ENCODE results near the gene KHK. TPM values are rescaled to one million over a fixed set of nuclear protein-coding genes. Genes with fewer than 3 reads are reported as not detected.

KHK gene
- total RNA-seq, 4 donors from 2014 or later = 1.2 to 6.1 (median 1.9) TPM

GRCh38 chr2:27133905-27134780, 47.6 kb downstream of the KHK start, which contains the start of gene PREB:
TSS of gene PREB (minus strand) at chr2:27134636. CDS start at chr2:27134421, 215 bp downstream.
- Histone ChIP-seq H3K4me1 (peaks cover 5 to 30% (median 14%) of the 10 kb centered on the region in 3 donors), H3K4me3 (peak within 1 kb of the TSS; percentile 82 to 97), H3K9me3 (no peaks in the 10 kb centered on the region), H3K27me3 (no peaks in the 10 kb centered on the region), H3K36me3 (peaks cover 0 to 39% of the 10 kb centered on the region in 2 donors), H3K27ac (peak within 1 kb of the TSS; percentile 76 to 95 (median 91))
- WGBS, 2 donors (ENCODE audit: low coverage in 1 of 2) = 0% methylated on average over 1 of the region's 86 CpGs; no CpG with 5 or more reads in 1 of the 2 donors
- TF ChIP-seq POLR2A (IDR thresholded peaks at IDR 0.05) = peak; percentile 87 to 90
- TF ChIP-seq POLR2AphosphoS5 (IDR thresholded peaks at IDR 0.05) = peak; percentile 92
- TF ChIP-seq, protein P1, sequence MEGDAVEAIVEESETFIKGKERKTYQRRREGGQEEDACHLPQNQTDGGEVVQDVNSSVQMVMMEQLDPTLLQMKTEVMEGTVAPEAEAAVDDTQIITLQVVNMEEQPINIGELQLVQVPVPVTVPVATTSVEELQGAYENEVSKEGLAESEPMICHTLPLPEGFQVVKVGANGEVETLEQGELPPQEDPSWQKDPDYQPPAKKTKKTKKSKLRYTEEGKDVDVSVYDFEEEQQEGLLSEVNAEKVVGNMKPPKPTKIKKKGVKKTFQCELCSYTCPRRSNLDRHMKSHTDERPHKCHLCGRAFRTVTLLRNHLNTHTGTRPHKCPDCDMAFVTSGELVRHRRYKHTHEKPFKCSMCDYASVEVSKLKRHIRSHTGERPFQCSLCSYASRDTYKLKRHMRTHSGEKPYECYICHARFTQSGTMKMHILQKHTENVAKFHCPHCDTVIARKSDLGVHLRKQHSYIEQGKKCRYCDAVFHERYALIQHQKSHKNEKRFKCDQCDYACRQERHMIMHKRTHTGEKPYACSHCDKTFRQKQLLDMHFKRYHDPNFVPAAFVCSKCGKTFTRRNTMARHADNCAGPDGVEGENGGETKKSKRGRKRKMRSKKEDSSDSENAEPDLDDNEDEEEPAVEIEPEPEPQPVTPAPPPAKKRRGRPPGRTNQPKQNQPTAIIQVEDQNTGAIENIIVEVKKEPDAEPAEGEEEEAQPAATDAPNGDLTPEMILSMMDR (IDR thresholded peaks at IDR 0.05) = no peak
- peak; percentile 96 for ATAC-seq

DNA sequence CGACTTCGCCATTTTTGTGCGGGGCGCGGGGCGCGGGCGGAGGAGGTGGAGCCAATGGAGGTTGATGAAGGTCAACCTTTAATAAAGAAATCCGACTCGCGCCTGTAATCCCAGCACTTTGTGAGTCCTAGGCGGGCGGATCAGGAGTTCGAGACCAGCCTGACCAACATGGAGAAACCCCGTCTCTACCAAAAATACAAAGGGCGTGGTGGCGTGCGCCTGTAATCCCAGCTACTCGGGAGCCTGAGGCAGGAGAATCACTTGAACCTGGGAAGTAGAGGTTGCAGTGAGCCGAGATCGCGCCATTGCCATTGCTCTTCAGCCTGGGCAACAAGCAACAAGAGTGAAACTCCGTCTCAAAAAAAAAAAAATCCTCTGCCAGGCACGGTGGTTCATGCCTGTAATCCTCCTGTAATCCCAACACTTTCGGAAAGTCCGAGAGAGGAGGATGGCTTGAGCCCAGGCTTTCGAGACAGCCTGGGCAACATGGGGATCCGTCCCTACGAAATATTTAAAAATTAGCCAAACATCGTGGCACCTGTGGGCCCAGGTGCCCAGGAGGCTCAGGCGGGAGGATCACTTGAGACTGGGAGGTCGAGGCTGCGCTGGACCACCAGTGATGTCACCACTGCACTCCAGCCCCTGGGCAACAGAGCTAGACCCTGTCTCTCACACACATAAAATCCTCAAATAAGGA, 48.4 kb downstream of the KHK start:
- no peaks in the 10 kb centered on the region for H3K27me3 ChIP-seq
- peaks cover 5 to 30% (median 14%) of the 10 kb centered on the region in 3 donors for H3K4me1 ChIP-seq
- peaks cover 0 to 31% of the 10 kb centered on the region in 2 donors for H3K36me3 ChIP-seq
- no peak for TF ChIP-seq EP300 (IDR thresholded peaks at IDR 0.05)
- TF ChIP-seq POLR2A (IDR thresholded peaks at IDR 0.05) = no peak
- no peak for TF ChIP-seq POLR2AphosphoS5 (IDR thresholded peaks at IDR 0.05)
- TF ChIP-seq, protein P1 (IDR thresholded peaks at IDR 0.05) = no peak
- H3K27ac ChIP-seq = peak overlapping the region in 3 of 4 donors; percentile 90 to 95 (median 92)
- WGBS, 2 donors (ENCODE audit: low coverage in 1 of 2) = 69 to 85% methylated on average over 6 to 9 of the region's 33 CpGs
- ATAC-seq = no peak
- peak overlapping the region; percentile 82 to 97 for H3K4me3 ChIP-seq
- H3K9me3 ChIP-seq = no peaks in the 10 kb centered on the region

DNA sequence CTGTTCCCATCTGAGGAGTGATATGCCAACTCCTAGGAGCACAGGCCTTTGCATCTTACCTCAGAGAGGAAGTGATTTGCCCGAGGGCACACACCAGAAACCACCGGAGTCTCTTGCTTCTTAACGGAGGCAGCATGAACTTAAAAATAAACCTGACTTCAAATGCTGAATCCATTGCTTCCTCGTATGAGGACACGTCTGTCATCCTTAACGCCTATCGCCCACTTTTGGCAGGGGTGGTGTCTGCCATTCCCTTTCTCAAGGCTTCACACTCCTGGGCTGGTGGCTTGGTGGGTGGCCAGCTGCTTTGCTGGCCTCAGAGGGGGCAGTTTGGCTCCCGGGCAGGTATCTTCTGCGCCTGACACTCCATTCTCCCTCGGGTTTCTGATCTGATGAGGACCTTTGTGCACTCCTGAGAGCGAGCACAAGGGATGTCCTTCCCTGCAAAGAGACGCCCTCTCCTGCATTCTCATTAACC, 48.9 kb downstream of the KHK start:
- Histone ChIP-seq H3K4me3 (no peak overlapping the region), H3K36me3 (peaks cover 0 to 25% of the 10 kb centered on the region in 2 donors), H3K27me3 (no peaks in the 10 kb centered on the region), H3K4me1 (peaks cover 5 to 30% (median 14%) of the 10 kb centered on the region in 3 donors), H3K27ac (peak overlapping the region in 2 of 4 donors; percentile 90 to 92), H3K9me3 (no peaks in the 10 kb centered on the region)
- ATAC-seq = no peak
- TF ChIP-seq POLR2A (IDR thresholded peaks at IDR 0.05) (no peak), POLR2AphosphoS5 (IDR thresholded peaks at IDR 0.05) (no peak), EP300 (IDR thresholded peaks at IDR 0.05) (no peak)
- TF ChIP-seq, protein P1 (IDR thresholded peaks at IDR 0.05) = no peak
- WGBS, 2 donors (ENCODE audit: low coverage in 1 of 2) = 80 to 88% methylated on average over 6 to 7 of the region's 12 CpGs

DNA sequence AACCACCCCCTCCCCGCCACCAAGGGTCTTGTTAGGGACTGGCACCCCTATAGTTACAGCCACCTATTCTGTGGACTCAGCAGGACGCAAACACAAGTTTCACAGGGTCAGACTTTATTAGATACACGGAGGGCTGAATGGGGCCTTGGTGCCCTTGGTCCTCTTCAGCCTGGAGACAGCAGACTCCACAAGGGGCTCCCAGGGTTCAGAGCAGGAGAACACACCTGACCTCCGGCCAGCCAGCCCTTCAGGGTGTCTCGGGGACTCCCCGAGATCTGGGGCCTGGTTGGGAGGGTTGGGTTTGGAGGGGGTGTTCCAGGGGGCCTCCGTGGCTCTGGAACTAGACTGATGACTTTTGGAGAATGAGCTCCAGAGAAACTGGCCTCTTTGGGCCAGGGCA, 50.2 kb downstream of the KHK start:
- no peak overlapping the region for H3K4me3 ChIP-seq
- peaks cover 5 to 29% (median 14%) of the 10 kb centered on the region in 3 donors for H3K4me1 ChIP-seq
- peaks cover 6% of the 10 kb centered on the region for H3K27me3 ChIP-seq
- ATAC-seq = no peak
- TF ChIP-seq, protein P1 (IDR thresholded peaks at IDR 0.05) = no peak
- no peak for TF ChIP-seq EP300 (IDR thresholded peaks at IDR 0.05)
- no peak for TF ChIP-seq POLR2AphosphoS5 (IDR thresholded peaks at IDR 0.05)
- no peak for TF ChIP-seq POLR2A (IDR thresholded peaks at IDR 0.05)
- H3K9me3 ChIP-seq = no peaks in the 10 kb centered on the region
- H3K36me3 ChIP-seq = peaks cover 0 to 13% of the 10 kb centered on the region in 2 donors
- H3K27ac ChIP-seq = no peak overlapping the region
- WGBS, 2 donors (ENCODE audit: low coverage in 1 of 2) = 100% methylated on average over 1 of the region's 7 CpGs; no CpG with 5 or more reads in 1 of the 2 donors
